Stimulated activated CD4-positive, alpha-beta T cell treated with anti-CD3 and anti-CD28 coated beads, Interleukin-4, amount 100 ng/mL, for 4 hours (primary cell): Measurements from ENCODE around the gene ABHD3.
"Not testable (repeated sequence)": the region's sequence is repeated elsewhere in the genome, so short reads cannot be mapped to it uniquely, and the experiment has no call there.

ENCODE experiments used
- DNase-seq, 2 experiments: peaks; one replicate each; pipeline ENCODE4 v3.0.0-alpha.2; 2020

Gene ABHD3

GRCh38 chr18:21702602-21703001, 2.0 kb downstream of the ABHD3 start:
- DNase-seq: no peak

- no peak for DNase-seq
Measured at GRCh38 chr18:21701621-21702020, 3.0 kb downstream of the ABHD3 start.

GRCh38 chr18:21700528-21701075, 4.0 kb downstream of the ABHD3 start:
- no peak for DNase-seq

GRCh38 chr18:21693322-21693721, 11.3 kb downstream of the ABHD3 start:
- no peak for DNase-seq

- DNase-seq: no peak
Measured at GRCh38 chr18:21689736-21690135, 14.8 kb downstream of the ABHD3 start.

- DNase-seq: no peak
Measured at GRCh38 chr18:21686282-21687105, 18.1 kb downstream of the ABHD3 start.

- DNase-seq: not testable (repeated sequence)
Measured at GRCh38 chr18:21685556-21685981, 19.0 kb downstream of the ABHD3 start.

GRCh38 chr18:21684731-21685130, 19.8 kb downstream of the ABHD3 start:
- no peak for DNase-seq

- DNase-seq: no peak
Measured at GRCh38 chr18:21682371-21683051, 22.1 kb downstream of the ABHD3 start.

GRCh38 chr18:21680161-21680560, 24.4 kb downstream of the ABHD3 start:
- no peak for DNase-seq

- no peak for DNase-seq
Measured at GRCh38 chr18:21678859-21679258, 25.7 kb downstream of the ABHD3 start.

GRCh38 chr18:21675354-21675753, 29.2 kb downstream of the ABHD3 start:
- not testable (repeated sequence) for DNase-seq

- DNase-seq: no peak
Measured at GRCh38 chr18:21672521-21673267, 31.9 kb downstream of the ABHD3 start.

- DNase-seq: no peak
Measured at GRCh38 chr18:21669736-21670285, 34.8 kb downstream of the ABHD3 start.

- DNase-seq: no peak
Measured at GRCh38 chr18:21664069-21664468, 40.5 kb downstream of the ABHD3 start.

- no peak for DNase-seq
Measured at GRCh38 chr18:21663578-21663977, 41.0 kb downstream of the ABHD3 start.

- DNase-seq: no peak
Measured at GRCh38 chr18:21662581-21662980, 42.0 kb downstream of the ABHD3 start.

GRCh38 chr18:21660078-21660477, 44.5 kb downstream of the ABHD3 start:
- no peak for DNase-seq

GRCh38 chr18:21656402-21656801, 48.2 kb downstream of the ABHD3 start:
- DNase-seq: no peak

- DNase-seq: no peak
Measured at GRCh38 chr18:21653361-21653760, 51.2 kb downstream of the ABHD3 start.

GRCh38 chr18:21652073-21652472, 52.5 kb downstream of the ABHD3 start:
- no peak for DNase-seq

- no peak for DNase-seq
Measured at GRCh38 chr18:21650311-21650710, 54.3 kb downstream of the ABHD3 start.

- not testable (repeated sequence) for DNase-seq
Measured at GRCh38 chr18:21640375-21640774, 64.2 kb downstream of the ABHD3 start.
